HG03045 (cell line): ENCODE measurements around the gene NRARP.
"Not testable (repeated sequence)": the region's sequence is repeated elsewhere in the genome, so short reads cannot be mapped to it uniquely, and the experiment has no call there.

Source experiments
- ATAC-seq: cut with Tn5 transposase; IDR thresholded peaks from one replicate; pipeline ENCODE4 v1.9.1; 2021; ENCODE audit warnings: mild to moderate bottlenecking, moderate library complexity; ENCODE audit not compliant: unreplicated experiment

The NRARP gene

DNA sequence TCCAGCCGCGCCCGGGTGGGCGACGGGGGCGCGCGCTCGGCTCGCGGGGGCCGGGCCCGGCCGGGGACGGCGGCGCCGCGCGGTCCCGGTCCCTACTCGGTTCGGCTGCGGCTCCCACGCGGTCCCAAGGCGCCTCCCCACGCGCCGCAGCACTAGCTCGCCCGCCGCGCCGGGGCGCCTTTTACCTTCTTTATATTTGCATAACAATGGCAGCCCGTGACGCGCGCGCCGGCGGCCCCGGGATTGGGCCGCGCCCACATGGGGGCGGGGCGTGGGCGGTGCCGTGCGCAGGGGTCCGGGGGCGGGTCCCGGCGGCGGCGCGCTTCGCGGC lies at the start of gene NRARP:
NRARP (minus strand) TSS at position 154 of the 331 bp plus-strand sequence. CDS start 343 bp downstream, outside the sequence.
- ATAC-seq: peak; percentile 65

- ATAC-seq: no peak
Observed at GRCh38 chr9:137350696-137351584, 48.9 kb upstream of the NRARP start.

- ATAC-seq: no peak
Observed at GRCh38 chr9:137349471-137350033, 47.5 kb upstream of the NRARP start.

GRCh38 chr9:137348769-137349470 lies 46.8 kb upstream of the NRARP start:
- no peak for ATAC-seq

- ATAC-seq: no peak
Observed at GRCh38 chr9:137347928-137348327, 45.9 kb upstream of the NRARP start.

DNA sequence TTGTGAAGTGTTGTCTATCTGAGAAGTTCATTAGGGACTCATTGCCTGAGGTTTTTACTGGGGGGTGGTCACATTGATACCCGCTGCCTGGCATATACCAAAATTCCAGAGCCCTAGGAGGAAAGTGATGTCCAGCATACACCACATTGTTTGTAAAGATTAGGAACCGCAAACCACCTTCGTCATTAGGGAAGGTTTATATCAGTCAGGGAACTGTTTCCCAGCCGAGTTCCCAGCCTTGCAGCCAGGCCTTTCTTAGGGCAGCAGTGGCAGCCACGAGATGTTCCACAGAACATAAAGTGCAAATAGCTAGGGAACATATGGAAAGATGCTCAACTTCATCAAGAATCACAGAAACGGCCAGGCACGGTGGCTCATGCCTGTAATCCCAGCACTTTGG lies 40.4 kb upstream of the NRARP start:
- ATAC-seq: no peak

DNA sequence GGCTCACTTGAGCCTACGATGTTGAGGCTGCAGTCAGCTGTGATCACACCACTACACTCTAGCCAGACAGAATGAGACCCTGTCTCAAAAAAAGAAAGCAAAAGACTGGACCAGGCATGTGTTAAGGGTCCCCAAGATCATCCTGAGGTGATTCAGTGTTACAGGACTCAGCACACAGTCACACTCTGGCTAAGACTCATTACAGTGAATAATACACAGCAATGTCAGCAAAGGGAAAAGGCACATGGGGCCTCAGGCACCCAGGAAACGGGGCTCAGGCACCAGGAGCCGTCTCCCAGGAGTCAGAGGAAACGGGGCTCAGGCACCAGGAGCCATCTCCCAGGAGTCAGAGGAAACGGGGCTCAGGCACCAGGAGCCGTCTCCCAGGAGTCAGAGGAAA lies 39.2 kb upstream of the NRARP start:
- no peak for ATAC-seq

- ATAC-seq: not testable (repeated sequence)
Observed at GRCh38 chr9:137339908-137340462, 37.9 kb upstream of the NRARP start.

- ATAC-seq: no peak
Observed at GRCh38 chr9:137339045-137339907, 37.2 kb upstream of the NRARP start.

- no peak for ATAC-seq
Observed at GRCh38 chr9:137336735-137337134, 34.7 kb upstream of the NRARP start.

- no peak for ATAC-seq
Observed at GRCh38 chr9:137333016-137333671, 31.1 kb upstream of the NRARP start.

- ATAC-seq: no peak
Observed at GRCh38 chr9:137331929-137332328, 29.9 kb upstream of the NRARP start.

GRCh38 chr9:137330689-137331088 lies 28.6 kb upstream of the NRARP start:
- no peak for ATAC-seq

- not testable (repeated sequence) for ATAC-seq
Observed at GRCh38 chr9:137329590-137329989, 27.5 kb upstream of the NRARP start.

DNA sequence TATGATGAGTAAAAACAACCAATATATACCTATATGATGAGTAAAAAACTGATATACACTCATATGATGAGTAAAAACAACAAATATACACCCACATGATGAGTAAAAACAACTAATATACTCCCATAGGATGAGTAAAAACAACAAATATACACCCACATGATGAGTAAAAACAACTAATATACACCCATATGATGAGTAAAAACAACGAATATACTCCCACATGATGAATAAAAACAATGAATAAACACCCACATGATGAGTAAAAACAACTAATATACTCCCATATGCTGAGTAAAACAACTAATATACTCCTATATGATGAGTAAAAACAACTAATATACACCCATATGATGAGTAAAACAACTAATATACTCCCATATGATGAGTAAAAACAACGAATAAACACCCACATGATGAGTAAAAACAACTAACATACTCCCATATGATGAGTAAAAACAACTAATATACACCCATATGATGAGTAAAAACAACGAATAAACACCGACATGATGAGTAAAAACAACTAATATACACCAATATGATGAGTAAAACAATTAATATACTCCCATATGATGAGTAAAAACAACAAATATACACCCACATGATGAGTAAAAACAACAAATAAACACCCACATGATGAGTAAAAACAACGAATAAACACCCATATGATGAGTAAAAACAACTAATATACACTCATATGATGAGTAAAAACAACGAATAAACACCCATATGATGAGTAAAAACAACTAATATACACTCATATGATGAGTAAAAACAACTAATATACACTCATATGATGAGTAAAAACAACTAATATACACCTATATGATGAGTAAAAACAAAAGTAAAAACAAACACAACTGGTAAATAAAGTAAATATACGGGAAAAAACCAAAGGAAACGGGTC lies 25.8 kb upstream of the NRARP start:
- not testable (repeated sequence) for ATAC-seq

DNA sequence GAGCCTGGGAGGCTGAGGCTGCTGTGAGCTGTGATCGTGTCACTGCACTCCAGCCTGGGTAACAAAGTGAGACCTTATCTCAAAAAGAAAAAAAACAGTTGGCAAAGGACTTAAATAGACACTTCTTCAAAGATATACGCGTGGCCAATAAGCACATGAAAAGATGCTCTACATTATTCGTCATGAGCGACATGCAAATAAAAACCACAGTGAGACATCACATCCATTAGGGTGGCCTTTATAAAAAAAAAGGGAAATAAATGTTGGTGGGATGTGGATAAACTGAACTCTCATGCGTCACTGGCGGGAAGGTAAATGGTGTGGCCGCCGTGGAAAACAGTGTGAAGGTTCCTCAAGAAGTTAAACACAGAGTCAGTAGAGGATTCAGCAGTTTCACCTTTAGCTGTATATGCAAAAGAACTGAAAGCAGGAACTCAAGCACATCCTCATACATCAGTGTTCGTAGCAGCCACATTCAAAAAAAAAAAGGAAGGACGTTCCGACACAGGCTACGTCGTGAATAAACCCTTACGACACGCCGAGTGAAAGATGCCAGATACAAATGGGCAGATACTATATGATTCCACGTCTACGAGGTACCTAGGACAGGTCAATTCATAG lies 24.5 kb upstream of the NRARP start:
- ATAC-seq: no peak

DNA sequence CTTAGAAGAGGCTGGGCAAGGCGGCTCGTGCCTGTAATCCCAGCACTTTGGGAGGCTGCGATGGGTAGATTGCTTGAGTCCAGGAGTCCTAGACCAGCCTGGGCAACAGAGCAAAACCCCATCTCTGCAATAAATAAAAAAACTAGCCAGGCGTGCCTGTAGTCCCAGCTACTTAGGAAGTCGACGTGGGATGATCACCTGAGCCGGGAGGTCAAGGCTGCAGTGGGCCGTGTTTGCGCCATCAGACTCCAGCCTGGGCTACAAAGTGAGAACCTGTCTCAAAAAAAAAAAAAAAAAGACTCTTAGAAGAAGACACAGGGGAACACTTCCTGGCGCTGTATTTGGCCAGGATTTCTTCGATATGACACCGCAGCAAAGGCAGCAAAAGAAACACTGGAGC lies 23.7 kb upstream of the NRARP start:
- ATAC-seq: no peak

GRCh38 chr9:137325124-137325523 lies 23.1 kb upstream of the NRARP start:
- no peak for ATAC-seq
